ENCODE results near the gene HRC. TPM values are rescaled to one million over a fixed set of nuclear protein-coding genes. Genes with fewer than 3 reads are reported as not detected.
"Not testable (repeated sequence)": the region's sequence is repeated elsewhere in the genome, so short reads cannot be mapped to it uniquely, and the experiment has no call there.

The HRC gene
- total RNA-seq, 1 donor from 2014 or later = 0.25 TPM

DNA sequence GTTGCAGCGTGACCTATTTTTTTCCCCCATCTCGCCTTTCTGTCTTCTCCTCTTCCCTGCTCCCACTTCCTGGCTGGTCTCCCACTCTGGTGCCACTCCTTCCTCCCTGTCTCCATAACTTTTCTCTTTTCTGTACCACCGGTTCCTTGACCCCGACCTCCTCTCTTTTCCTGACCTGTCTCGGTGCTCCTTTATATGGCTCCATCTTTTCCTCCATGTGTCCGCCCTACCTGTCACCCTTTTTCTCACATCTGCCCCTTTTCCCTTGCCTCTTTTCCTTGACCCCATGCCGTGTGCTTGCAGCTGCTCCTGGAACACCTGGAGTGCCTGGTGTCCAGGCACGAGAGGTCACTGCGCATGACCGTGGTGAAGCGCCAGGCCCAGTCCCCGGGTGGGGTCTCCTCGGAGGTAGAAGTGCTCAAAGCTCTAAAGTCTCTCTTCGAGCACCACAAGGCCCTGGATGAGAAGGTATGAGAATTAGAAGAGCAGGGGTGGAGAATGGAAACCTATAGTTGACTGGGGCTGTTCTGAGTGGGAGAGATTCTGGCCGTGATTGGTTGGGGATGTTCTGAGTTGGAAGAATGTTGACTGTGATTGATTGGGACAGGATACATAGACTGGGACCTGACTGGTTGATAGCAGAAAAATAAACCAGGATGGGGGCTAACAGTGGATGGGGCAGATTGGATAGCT lies 26.5 kb downstream of the HRC start:
- peaks cover 28% of the 10 kb centered on the region for H3K4me1 ChIP-seq

DNA sequence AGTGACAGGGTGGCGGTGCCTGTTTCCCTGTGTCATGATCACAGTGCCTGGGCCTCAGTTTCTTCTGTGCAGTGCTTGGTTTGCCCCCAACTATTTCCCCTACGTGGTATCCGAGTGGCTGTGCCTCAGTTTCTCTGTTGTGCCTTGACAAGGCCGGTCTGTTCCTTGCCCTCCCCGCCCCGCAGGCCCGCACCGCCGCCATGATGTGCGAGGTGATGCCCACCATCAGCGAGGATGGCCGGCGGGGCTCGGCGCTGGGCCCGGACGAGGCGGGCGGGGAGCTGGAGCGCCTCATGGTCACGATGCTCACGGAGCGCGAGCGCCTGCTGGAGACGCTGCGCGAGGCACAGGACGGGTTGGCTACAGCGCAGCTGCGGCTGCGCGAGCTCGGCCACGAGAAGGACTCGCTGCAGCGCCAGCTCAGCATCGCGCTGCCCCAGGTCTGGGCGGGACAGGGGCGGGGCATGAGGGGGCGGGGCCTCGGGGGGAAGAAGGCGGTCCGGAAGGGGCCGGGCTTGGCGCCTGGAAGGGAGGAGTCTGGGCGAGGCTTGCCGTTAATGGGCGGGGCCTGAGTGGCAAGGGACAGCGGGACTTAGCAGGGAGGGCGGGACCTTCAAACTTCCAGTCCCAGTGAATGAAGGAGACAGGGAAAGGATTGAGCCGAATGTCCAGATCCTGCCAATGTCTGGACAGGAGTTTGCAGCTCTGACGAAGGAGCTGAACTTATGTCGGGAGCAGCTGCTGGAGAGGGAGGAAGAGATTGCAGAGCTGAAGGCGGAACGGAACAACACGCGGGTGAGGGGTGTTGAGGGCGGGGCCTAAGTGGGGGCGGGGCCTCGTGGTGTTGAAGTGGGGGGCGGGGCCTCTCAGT lies 27.3 kb downstream of the HRC start:
- Histone ChIP-seq H3K4me1 (peaks cover 21% of the 10 kb centered on the region), H3K27ac (peak overlapping the region; percentile 75)

More for the DNA sequence above, 26.5 kb downstream of the HRC start:
- Histone ChIP-seq H3K4me3 (peak overlapping the region; percentile 38 to 42), H3K36me3 (no peaks in the 10 kb centered on the region), H3K9me3 (no peaks in the 10 kb centered on the region), H3K27me3 (no peaks in the 10 kb centered on the region), H3K27ac (peak overlapping the region; percentile 75)
- intact Hi-C loops (cut with DNase I) = no loop called here
- DNase-seq (ENCODE audit: extremely low spot score in 2 of 2) = peak in 1 of 2 donors; percentile 77
- TF ChIP-seq POLR2AphosphoS5 (IDR thresholded peaks at IDR 0.05; ENCODE audit: insufficient read depth in 1 of 2, low read depth in 1 of 2) (no peak), POLR2A (IDR thresholded peaks at IDR 0.05) (no peak)
- TF ChIP-seq, protein P1, sequence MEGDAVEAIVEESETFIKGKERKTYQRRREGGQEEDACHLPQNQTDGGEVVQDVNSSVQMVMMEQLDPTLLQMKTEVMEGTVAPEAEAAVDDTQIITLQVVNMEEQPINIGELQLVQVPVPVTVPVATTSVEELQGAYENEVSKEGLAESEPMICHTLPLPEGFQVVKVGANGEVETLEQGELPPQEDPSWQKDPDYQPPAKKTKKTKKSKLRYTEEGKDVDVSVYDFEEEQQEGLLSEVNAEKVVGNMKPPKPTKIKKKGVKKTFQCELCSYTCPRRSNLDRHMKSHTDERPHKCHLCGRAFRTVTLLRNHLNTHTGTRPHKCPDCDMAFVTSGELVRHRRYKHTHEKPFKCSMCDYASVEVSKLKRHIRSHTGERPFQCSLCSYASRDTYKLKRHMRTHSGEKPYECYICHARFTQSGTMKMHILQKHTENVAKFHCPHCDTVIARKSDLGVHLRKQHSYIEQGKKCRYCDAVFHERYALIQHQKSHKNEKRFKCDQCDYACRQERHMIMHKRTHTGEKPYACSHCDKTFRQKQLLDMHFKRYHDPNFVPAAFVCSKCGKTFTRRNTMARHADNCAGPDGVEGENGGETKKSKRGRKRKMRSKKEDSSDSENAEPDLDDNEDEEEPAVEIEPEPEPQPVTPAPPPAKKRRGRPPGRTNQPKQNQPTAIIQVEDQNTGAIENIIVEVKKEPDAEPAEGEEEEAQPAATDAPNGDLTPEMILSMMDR (IDR thresholded peaks at IDR 0.05) = no peak

DNA sequence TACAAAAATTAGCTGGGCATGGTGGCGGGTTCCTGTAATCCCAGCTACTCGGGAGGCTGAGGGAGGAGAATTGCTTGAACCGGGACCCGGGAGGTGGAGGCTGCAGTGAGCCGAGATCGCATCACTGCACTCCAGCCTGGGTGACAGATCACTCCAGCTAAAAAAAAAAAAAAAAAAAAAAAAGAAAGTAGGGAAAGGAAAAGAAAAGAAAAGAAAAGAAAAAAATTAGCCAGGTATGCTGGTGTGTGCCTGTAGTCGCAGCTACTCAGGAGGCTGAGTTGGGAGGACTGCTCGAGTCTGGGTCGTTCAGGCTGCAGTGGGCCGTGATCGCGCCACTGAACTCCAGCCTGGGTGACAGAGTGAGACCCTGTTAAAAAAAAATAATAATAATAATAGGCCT lies 28.0 kb downstream of the HRC start:
- DNase-seq (ENCODE audit: extremely low spot score in 2 of 2); intact Hi-C loops (cut with DNase I); H3K27me3 ChIP-seq; H3K36me3 ChIP-seq; H3K9me3 ChIP-seq: not testable (repeated sequence)
- peak overlapping the region; percentile 75 for H3K27ac ChIP-seq
- H3K4me3 ChIP-seq = peak overlapping the region in 1 of 2 donors; percentile 38
- H3K4me1 ChIP-seq = peaks cover 19% of the 10 kb centered on the region

More for the DNA sequence above, 27.3 kb downstream of the HRC start:
- Histone ChIP-seq H3K9me3 (no peaks in the 10 kb centered on the region), H3K27me3 (no peaks in the 10 kb centered on the region), H3K36me3 (no peaks in the 10 kb centered on the region), H3K4me3 (peak overlapping the region; percentile 38 to 42)
- no peak for TF ChIP-seq POLR2A (IDR thresholded peaks at IDR 0.05)
- peak; percentile 51 to 59 for TF ChIP-seq POLR2AphosphoS5 (IDR thresholded peaks at IDR 0.05; ENCODE audit: insufficient read depth in 1 of 2, low read depth in 1 of 2)
- TF ChIP-seq, protein P1 (IDR thresholded peaks at IDR 0.05) = peak in 1 of 3 experiments; percentile 22
- peak in 1 of 2 donors; percentile 93 for DNase-seq (ENCODE audit: extremely low spot score in 2 of 2)
- intact Hi-C loops (cut with DNase I) = no loop called here

DNA sequence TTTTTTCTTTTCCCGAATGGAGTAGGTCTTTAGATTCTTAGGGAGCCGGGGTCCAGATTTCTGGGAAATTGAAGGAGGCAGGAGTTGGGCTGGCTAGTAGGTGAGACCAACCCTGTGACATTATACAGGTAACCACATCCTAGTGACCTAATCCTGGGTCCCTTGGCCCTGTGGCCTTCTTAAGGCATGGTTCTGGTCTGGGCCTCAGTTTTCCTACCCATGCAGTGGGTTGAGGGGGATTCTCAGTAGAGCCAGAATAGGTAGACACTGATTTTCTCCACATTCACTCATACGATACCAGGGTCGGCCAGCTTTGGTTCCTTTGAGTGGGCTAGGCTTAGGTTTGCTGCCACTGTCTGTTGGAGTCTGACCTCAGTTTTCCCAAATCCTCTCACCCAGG lies 28.6 kb downstream of the HRC start:
- no peak for DNase-seq (ENCODE audit: extremely low spot score in 2 of 2)
- Histone ChIP-seq H3K4me3 (no peak overlapping the region), H3K9me3 (no peaks in the 10 kb centered on the region), H3K4me1 (peaks cover 19% of the 10 kb centered on the region), H3K36me3 (no peaks in the 10 kb centered on the region), H3K27me3 (no peaks in the 10 kb centered on the region), H3K27ac (no peak overlapping the region)
- TF ChIP-seq POLR2AphosphoS5 (IDR thresholded peaks at IDR 0.05; ENCODE audit: insufficient read depth in 1 of 2, low read depth in 1 of 2) = no peak
- no peak for TF ChIP-seq POLR2A (IDR thresholded peaks at IDR 0.05)
- intact Hi-C loops (cut with DNase I) = no loop called here

DNA sequence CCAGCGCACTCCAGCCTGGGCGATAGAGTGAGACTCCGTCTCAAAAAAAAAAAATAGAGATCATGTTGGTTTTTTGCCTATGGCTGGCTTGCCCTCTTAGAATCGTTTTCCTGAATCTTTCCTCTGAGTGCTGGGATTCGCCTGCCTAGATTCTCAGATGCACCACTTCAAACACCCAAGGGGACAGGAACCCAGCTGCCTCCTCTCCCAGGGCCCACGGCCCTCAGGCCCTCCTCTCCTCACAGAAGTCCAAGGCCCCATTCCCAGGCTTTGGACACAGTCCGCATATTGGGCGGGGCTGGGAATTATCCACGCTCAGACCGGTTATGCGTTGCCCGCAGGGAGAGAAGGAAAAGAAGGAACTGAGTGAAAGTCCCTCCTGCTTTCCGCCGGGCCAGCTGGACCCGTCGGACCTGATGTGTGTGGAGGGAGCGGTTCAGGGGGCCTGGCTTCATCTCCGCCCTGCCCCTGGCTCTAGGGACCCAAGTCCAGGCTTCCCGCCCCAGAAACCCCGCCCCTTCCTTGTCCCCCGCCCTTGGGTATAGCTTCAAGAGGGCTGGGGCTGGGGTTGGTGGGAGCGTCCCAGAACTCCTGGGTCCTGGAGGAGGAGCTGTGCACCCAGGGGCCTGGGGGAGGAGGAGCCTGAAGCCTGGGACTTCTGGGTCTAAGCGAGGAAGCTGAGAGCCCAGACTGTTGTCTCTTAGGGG lies 30.0 kb downstream of the HRC start:
- no peak overlapping the region for H3K4me3 ChIP-seq
- peaks cover 23% of the 10 kb centered on the region for H3K4me1 ChIP-seq
- TF ChIP-seq, protein P1 (IDR thresholded peaks at IDR 0.05) = no peak
- TF ChIP-seq POLR2AphosphoS5 (IDR thresholded peaks at IDR 0.05; ENCODE audit: insufficient read depth in 1 of 2, low read depth in 1 of 2) = peak in 1 of 2 donors; percentile 28
- DNase-seq (ENCODE audit: extremely low spot score in 2 of 2) = peak in 1 of 2 donors; percentile 78
- peak overlapping the region; percentile 22 for H3K27ac ChIP-seq
- H3K27me3 ChIP-seq = no peaks in the 10 kb centered on the region
- H3K9me3 ChIP-seq = no peaks in the 10 kb centered on the region
- H3K36me3 ChIP-seq = no peaks in the 10 kb centered on the region
- intact Hi-C loops (cut with DNase I) = no loop called here

DNA sequence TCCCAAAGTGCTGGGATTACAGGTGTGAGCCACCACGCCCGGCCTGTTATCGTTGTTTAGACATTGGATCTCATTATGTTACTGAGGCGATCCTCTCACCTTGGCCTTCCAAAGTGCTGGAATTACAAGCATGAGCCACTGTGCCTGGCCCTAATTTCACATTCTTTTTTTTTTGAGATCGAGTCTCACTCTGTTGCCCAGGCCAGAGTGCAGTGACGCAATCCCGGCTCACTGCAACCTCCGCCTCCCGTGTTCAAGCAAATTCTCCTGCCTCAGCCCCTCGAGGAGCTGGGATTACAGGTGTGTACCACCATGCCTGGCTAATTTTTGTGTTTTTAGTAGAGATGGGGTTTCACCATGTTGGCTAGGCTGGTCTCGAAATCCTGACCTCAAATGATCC lies 31.9 kb downstream of the HRC start:
- peaks cover 26% of the 10 kb centered on the region for H3K4me1 ChIP-seq
- H3K27ac ChIP-seq; H3K4me3 ChIP-seq; intact Hi-C loops (cut with DNase I); H3K9me3 ChIP-seq; DNase-seq (ENCODE audit: extremely low spot score in 2 of 2); H3K27me3 ChIP-seq; H3K36me3 ChIP-seq: not testable (repeated sequence)

DNA sequence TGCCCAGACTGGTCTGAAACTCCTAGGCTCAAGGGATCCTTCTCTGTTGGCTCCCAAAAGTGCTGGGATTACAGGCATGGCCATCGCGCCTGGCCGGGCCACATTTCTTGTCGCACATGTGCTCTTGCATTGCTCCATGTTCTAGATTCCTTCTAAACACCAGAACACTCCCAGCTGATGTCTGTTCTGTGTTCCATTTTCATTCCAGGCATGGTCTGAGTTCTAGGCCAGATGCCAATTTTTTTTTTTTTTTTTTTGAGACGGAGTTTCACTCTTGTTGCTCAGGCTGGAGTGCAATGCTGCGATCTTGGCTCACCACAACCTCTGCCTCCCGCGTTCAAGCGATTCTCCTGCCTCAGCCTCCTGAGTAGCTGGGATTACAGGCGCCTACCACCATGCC lies 33.4 kb downstream of the HRC start:
- H3K9me3 ChIP-seq; H3K27ac ChIP-seq; H3K36me3 ChIP-seq; H3K27me3 ChIP-seq; DNase-seq (ENCODE audit: extremely low spot score in 2 of 2); intact Hi-C loops (cut with DNase I); H3K4me3 ChIP-seq: not testable (repeated sequence)
- peaks cover 27% of the 10 kb centered on the region for H3K4me1 ChIP-seq
